GM23338 (cell line): ENCODE data around the gene PHF1. TPM values are rescaled to one million over a fixed set of nuclear protein-coding genes. Genes with fewer than 3 reads are reported as not detected.

Experiments used
- CREB1 ChIP-seq: fragments of 250-450 bp; sonication (Bioruptor Pico); IDR thresholded peaks from 2 replicates; pipeline ENCODE4 v1.5.0; 2020; ENCODE audit warnings: low read depth, mild to moderate bottlenecking, moderate library complexity
- CTCF ChIP-seq, 2 experiments: fragments of 200-600 bp in 1 of 2; sonication (generic) in 1 of 2; conservative IDR thresholded peaks; 2 replicates each; pipeline versions ENCODE4 v1.5.1 to v1.6.1; 2016 to 2017; ENCODE audit warnings: antibody characterized with exemption in 2 of 2, low read depth in 2 of 2, mild to moderate bottlenecking in 2 of 2, moderate library complexity in 1 of 2
- ETS1 ChIP-seq: IDR thresholded peaks from 2 replicates; pipeline ENCODE4 v1.6.1; 2016; ENCODE audit warnings: antibody characterized with exemption
- REST ChIP-seq: IDR thresholded peaks from one replicate; pipeline ENCODE4 v1.6.1; 2018; ENCODE audit warnings: antibody characterized with exemption; ENCODE audit not compliant: unreplicated experiment
- STAT1 ChIP-seq: IDR thresholded peaks from one replicate; pipeline ENCODE4 v1.6.1; 2016; ENCODE audit warnings: antibody characterized with exemption; ENCODE audit not compliant: unreplicated experiment
- ZNF114 ChIP-seq: fragments of 250-450 bp; sonication (Bioruptor Pico); IDR thresholded peaks from 2 replicates; pipeline ENCODE4 v1.5.0; 2020; ENCODE audit warnings: mild to moderate bottlenecking, moderate library complexity
- ZNF462 ChIP-seq: fragments of 250-450 bp; sonication (Bioruptor Pico); IDR thresholded peaks from 2 replicates; pipeline ENCODE4 v1.5.0; 2020; ENCODE audit warnings: mild to moderate bottlenecking, moderate library complexity
- polyA plus RNA-seq: library from polyadenylated mRNA; unstranded; fragments of >200 nt; fragmentation: Nextera tagmentation; extraction: Ambion mirVana; gene quantifications from 2 replicates; pipeline ENCODE4 v1.2.1, GENCODE V29; 2016
- total RNA-seq: library from RNA; depleted of rRNA; stranded (reverse); fragments of >200 nt; shearing (Covaris generic); gene quantifications from 2 replicates; pipeline ENCODE4 v1.2.3, GENCODE V29; 2014

PHF1 gene
- total and polyA plus RNA-seq, 2 experiments from 2014 or later, result 29.4 to 46.7 TPM

- TF ChIP-seq ZNF462 (CRISPR knock-in tag), result no peak
- TF ChIP-seq ZNF114 (CRISPR knock-in tag), result no peak
- no peak for TF ChIP-seq ETS1
- TF ChIP-seq STAT1, result no peak
- TF ChIP-seq CTCF (conservative IDR thresholded peaks at IDR 0.05; ENCODE audit: low read depth in 2 of 2), result no peak
- TF ChIP-seq CREB1 (CRISPR knock-in tag), result 0 out of 2 replicates have a peak, but pooled peaks have one; percentile 7
- no peak for TF ChIP-seq REST
Measured at GRCh38 chr6:33419580-33420490, 9.0 kb downstream of the PHF1 start, which contains the start of gene SYNGAP1 (continued).
